ENCODE measurements around the gene SKP2.

DNA sequence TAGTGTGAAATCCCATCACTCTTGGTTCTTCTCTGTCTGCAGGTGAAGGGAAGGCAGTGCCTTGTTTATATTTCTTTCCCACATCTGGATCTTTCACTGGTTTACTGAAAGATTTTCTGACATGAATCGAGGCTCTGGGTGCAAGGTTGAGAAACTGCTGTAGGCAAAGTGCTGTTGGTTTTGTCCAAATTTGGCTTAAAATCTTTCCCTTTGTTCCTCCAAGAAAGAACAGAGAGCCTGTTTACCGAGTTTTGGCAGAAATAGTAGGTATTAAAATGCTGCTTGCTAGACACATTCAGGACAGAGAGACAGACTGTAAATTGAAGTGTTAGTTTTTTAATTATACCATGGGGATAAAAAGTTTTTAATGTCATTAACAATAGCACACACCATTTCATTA is 21.5 kb downstream of the SKP2 start:
- TF ChIP-seq GATA1 (IDR thresholded peaks at IDR 0.05; ENCODE audit: low read depth, low read length), result no peak
- TF ChIP-seq POLR2A (IDR thresholded peaks at IDR 0.05; ENCODE audit: low read length), result no peak

Measured in erythroblast (primary cell).